SJSA1 (cell line): Measurements from ENCODE around the gene PPP1R13B. TPM values are rescaled to one million over a fixed set of nuclear protein-coding genes. Genes with fewer than 3 reads are reported as not detected.

ENCODE experiments used
- DNase-seq, 2 experiments: peaks; one replicate each; pipeline ENCODE4 v3.0.0-alpha.2; 2015 to 2020; ENCODE audit warnings: low spot score in 2 of 2, low read depth in 1 of 2
- H3K27ac ChIP-seq: fragments of 250-450 bp; sonication (Bioruptor Pico); 2 replicates; pipeline ENCODE4 v1.5.1; 2020; ENCODE audit warnings: mild to moderate bottlenecking, moderate library complexity
- H3K27me3 ChIP-seq: fragments of 250-450 bp; sonication (Bioruptor Pico); replicated peaks from 2 replicates; pipeline ENCODE4 v1.5.1; 2020; ENCODE audit warnings: mild to moderate bottlenecking, moderate library complexity
- H3K36me3 ChIP-seq: fragments of 250-450 bp; sonication (Bioruptor Pico); 2 replicates; pipeline ENCODE4 v1.5.1; 2020; ENCODE audit warnings: mild to moderate bottlenecking
- H3K4me1 ChIP-seq: fragments of 250-450 bp; sonication (Bioruptor Pico); replicated peaks from 2 replicates; pipeline ENCODE4 v1.6.1; 2021; ENCODE audit warnings: mild to moderate bottlenecking
- H3K4me3 ChIP-seq: fragments of 250-450 bp; sonication (Bioruptor Pico); 2 replicates; pipeline ENCODE4 v1.5.1; 2020; ENCODE audit warnings: mild to moderate bottlenecking
- H3K9me3 ChIP-seq: fragments of 250-450 bp; sonication (Bioruptor Pico); replicated peaks from 2 replicates; pipeline ENCODE4 v1.5.1; 2020; ENCODE audit warnings: mild to moderate bottlenecking
- total RNA-seq: library from RNA; depleted of rRNA; stranded (reverse); fragments of >200 nt; shearing (Covaris generic); gene quantifications from 2 replicates; pipeline ENCODE4 v1.2.3, GENCODE V29; 2014

PPP1R13B gene
- total RNA-seq, 1 experiment from 2014 or later, result 3.0 TPM

- DNase-seq, result no peak
- Histone ChIP-seq H3K4me3 (no peak overlapping the region), H3K27me3 (no peaks in the 10 kb centered on the region), H3K36me3 (peaks cover 7% of the 10 kb centered on the region), H3K27ac (no peak overlapping the region), H3K4me1 (peaks cover 24% of the 10 kb centered on the region), H3K9me3 (no peaks in the 10 kb centered on the region)
Observed at GRCh38 chr14:103739466-103739792, 107.9 kb downstream of the PPP1R13B start.

- Histone ChIP-seq H3K4me1 (peaks cover 24% of the 10 kb centered on the region), H3K9me3 (no peaks in the 10 kb centered on the region), H3K36me3 (peaks cover 11% of the 10 kb centered on the region), H3K27me3 (no peaks in the 10 kb centered on the region), H3K4me3 (no peak overlapping the region), H3K27ac (no peak overlapping the region)
- no peak for DNase-seq
Observed at GRCh38 chr14:103738701-103739451, 108.5 kb downstream of the PPP1R13B start.

- Histone ChIP-seq H3K4me1 (peaks cover 24% of the 10 kb centered on the region), H3K9me3 (no peaks in the 10 kb centered on the region), H3K4me3 (no peak overlapping the region), H3K27me3 (no peaks in the 10 kb centered on the region), H3K27ac (no peak overlapping the region), H3K36me3 (peaks cover 18% of the 10 kb centered on the region)
- no peak for DNase-seq
Observed at GRCh38 chr14:103738166-103738565, 109.2 kb downstream of the PPP1R13B start.

- H3K9me3 ChIP-seq, result no peaks in the 10 kb centered on the region
- no peak for DNase-seq
- peaks cover 23% of the 10 kb centered on the region for H3K4me1 ChIP-seq
- H3K36me3 ChIP-seq, result peaks cover 22% of the 10 kb centered on the region
- no peak overlapping the region for H3K4me3 ChIP-seq
- H3K27ac ChIP-seq, result no peak overlapping the region
- H3K27me3 ChIP-seq, result no peaks in the 10 kb centered on the region
Observed at GRCh38 chr14:103737432-103738045, 109.8 kb downstream of the PPP1R13B start.

- Histone ChIP-seq H3K36me3 (peaks cover 28% of the 10 kb centered on the region), H3K4me1 (peaks cover 16% of the 10 kb centered on the region), H3K27ac (no peak overlapping the region), H3K27me3 (no peaks in the 10 kb centered on the region), H3K4me3 (no peak overlapping the region), H3K9me3 (no peaks in the 10 kb centered on the region)
- DNase-seq, result no peak
Observed at GRCh38 chr14:103736546-103737431, 110.6 kb downstream of the PPP1R13B start.

- no peaks in the 10 kb centered on the region for H3K27me3 ChIP-seq
- H3K36me3 ChIP-seq, result peaks cover 31% of the 10 kb centered on the region
- no peak overlapping the region for H3K27ac ChIP-seq
- H3K9me3 ChIP-seq, result no peaks in the 10 kb centered on the region
- no peak overlapping the region for H3K4me3 ChIP-seq
- peaks cover 8% of the 10 kb centered on the region for H3K4me1 ChIP-seq
- no peak for DNase-seq
Observed at GRCh38 chr14:103735815-103736545, 111.4 kb downstream of the PPP1R13B start.

- no peak for DNase-seq
- H3K27me3 ChIP-seq, result no peaks in the 10 kb centered on the region
- no peak overlapping the region for H3K4me3 ChIP-seq
- H3K27ac ChIP-seq, result no peak overlapping the region
- H3K36me3 ChIP-seq, result peaks cover 35% of the 10 kb centered on the region
- H3K4me1 ChIP-seq, result peaks cover 2% of the 10 kb centered on the region
- H3K9me3 ChIP-seq, result no peaks in the 10 kb centered on the region
Observed at GRCh38 chr14:103735439-103735814, 111.9 kb downstream of the PPP1R13B start.

- no peak overlapping the region for H3K27ac ChIP-seq
- DNase-seq, result no peak
- H3K4me1 ChIP-seq, result no peaks in the 10 kb centered on the region
- H3K27me3 ChIP-seq, result no peaks in the 10 kb centered on the region
- no peak overlapping the region for H3K4me3 ChIP-seq
- H3K36me3 ChIP-seq, result peaks cover 35% of the 10 kb centered on the region
- no peaks in the 10 kb centered on the region for H3K9me3 ChIP-seq
Observed at GRCh38 chr14:103735022-103735421, 112.4 kb downstream of the PPP1R13B start.

GRCh38 chr14:103734081-103734888 is 113.1 kb downstream of the PPP1R13B start:
- H3K4me3 ChIP-seq, result no peak overlapping the region
- H3K4me1 ChIP-seq, result no peaks in the 10 kb centered on the region
- H3K27ac ChIP-seq, result no peak overlapping the region
- no peaks in the 10 kb centered on the region for H3K9me3 ChIP-seq
- no peak for DNase-seq
- peaks cover 42% of the 10 kb centered on the region for H3K36me3 ChIP-seq
- H3K27me3 ChIP-seq, result no peaks in the 10 kb centered on the region

GRCh38 chr14:103733651-103734050 is 113.7 kb downstream of the PPP1R13B start:
- H3K9me3 ChIP-seq, result no peaks in the 10 kb centered on the region
- H3K36me3 ChIP-seq, result peaks cover 48% of the 10 kb centered on the region
- no peaks in the 10 kb centered on the region for H3K4me1 ChIP-seq
- no peaks in the 10 kb centered on the region for H3K27me3 ChIP-seq
- no peak overlapping the region for H3K27ac ChIP-seq
- H3K4me3 ChIP-seq, result no peak overlapping the region
- no peak for DNase-seq

GRCh38 chr14:103732868-103733620 is 114.3 kb downstream of the PPP1R13B start:
- no peak overlapping the region for H3K27ac ChIP-seq
- H3K4me1 ChIP-seq, result no peaks in the 10 kb centered on the region
- no peak overlapping the region for H3K4me3 ChIP-seq
- no peak for DNase-seq
- H3K36me3 ChIP-seq, result peaks cover 50% of the 10 kb centered on the region
- H3K9me3 ChIP-seq, result no peaks in the 10 kb centered on the region
- H3K27me3 ChIP-seq, result no peaks in the 10 kb centered on the region
